TTC549 (cell line): ENCODE measurements around the gene UBE2QL1.

Experiments
- FAIRE-seq: peaks from 2 replicates; lab custom pipeline; 2012; peaks lifted over from hg19 to GRCh38; lab: Jason Lieb, UNC

UBE2QL1 gene, protein sequence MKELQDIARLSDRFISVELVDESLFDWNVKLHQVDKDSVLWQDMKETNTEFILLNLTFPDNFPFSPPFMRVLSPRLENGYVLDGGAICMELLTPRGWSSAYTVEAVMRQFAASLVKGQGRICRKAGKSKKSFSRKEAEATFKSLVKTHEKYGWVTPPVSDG

GRCh38 chr5:6448622-6449464, at the start of gene UBE2QL1:
UBE2QL1 (plus strand) TSS chr5:6448859; CDS start chr5:6448894, 35 bp downstream.
- FAIRE-seq, result no peak

- FAIRE-seq, result no peak
Observed at GRCh38 chr5:6399980-6400910, 48.4 kb upstream of the UBE2QL1 start.

DNA sequence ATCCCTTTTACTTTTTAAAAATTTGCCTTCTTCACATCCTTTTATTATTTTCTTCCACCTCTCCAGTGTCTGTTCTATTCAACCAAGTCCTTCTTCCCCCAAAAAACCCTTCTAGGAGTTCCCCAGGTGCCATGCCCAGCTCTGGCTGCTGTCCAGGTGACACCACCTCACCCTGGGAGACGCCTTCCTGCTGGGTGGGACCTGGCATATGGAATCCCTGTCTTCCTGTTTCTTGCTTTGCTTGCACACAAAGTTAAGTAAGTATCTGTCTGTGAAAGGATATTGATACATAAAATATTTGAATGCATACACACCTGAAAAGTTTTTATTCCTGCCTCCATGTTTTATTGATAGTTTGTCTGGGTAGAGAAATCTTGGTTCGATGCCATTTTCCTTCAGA, 47.2 kb upstream of the UBE2QL1 start:
- FAIRE-seq, result no peak

GRCh38 chr5:6402939-6403338, 45.7 kb upstream of the UBE2QL1 start:
- FAIRE-seq, result no peak

GRCh38 chr5:6403416-6403815, 45.2 kb upstream of the UBE2QL1 start:
- FAIRE-seq, result no peak

- no peak for FAIRE-seq
Observed at GRCh38 chr5:6404129-6404528, 44.5 kb upstream of the UBE2QL1 start.

DNA sequence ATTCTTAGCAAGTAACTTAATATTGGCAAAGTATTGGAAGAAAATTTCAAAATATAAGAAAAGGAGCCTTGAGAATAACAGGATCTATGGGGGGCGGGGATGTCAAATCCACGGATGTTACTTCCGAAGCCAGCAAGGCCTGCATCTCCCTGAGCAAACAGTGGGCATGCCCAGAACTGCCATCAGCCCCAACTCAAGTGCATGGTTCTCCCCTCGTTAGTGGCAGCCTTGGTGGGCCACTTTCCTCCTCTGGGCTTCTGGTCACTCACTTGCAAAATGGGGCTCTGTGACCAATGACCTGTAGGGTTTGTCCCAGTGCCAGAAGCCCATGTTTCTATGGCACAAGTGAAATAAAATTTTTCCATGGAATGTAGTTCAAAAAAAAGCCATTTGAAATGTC, 43.1 kb upstream of the UBE2QL1 start:
- no peak for FAIRE-seq

DNA sequence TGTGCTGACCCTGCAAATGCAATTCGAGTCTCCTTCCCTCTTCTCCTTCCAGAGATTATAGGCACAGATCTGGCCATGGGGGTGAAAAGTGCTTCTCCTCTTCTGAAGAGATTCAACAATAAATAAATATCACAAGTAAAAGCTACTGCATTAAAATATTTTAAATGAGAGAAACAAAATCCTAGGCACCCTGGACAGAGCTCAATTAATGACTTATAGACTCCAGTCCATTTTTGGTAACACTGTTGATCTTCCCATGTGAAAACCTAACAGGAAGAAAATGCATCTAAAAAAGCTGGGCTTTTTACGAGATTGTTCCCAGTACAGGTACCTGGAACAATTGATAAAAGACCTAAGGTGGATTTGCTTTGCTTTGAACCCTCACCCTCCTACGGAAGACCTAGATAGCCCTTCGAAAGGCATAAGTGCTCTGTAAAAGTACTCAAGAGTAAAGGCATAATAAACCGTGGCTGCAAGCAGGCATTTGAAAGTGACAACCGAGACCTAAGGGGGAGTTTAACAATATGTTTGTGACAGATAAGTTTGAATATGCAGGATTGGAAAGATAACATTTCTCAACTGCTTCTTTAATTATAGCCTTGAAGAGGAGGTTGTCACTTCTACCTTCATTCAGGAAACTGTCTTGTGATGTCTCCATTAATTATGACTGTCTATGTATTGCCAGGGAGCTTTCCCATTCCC, 41.0 kb upstream of the UBE2QL1 start:
- no peak for FAIRE-seq

GRCh38 chr5:6408260-6408596, 40.4 kb upstream of the UBE2QL1 start:
- FAIRE-seq, result no peak

DNA sequence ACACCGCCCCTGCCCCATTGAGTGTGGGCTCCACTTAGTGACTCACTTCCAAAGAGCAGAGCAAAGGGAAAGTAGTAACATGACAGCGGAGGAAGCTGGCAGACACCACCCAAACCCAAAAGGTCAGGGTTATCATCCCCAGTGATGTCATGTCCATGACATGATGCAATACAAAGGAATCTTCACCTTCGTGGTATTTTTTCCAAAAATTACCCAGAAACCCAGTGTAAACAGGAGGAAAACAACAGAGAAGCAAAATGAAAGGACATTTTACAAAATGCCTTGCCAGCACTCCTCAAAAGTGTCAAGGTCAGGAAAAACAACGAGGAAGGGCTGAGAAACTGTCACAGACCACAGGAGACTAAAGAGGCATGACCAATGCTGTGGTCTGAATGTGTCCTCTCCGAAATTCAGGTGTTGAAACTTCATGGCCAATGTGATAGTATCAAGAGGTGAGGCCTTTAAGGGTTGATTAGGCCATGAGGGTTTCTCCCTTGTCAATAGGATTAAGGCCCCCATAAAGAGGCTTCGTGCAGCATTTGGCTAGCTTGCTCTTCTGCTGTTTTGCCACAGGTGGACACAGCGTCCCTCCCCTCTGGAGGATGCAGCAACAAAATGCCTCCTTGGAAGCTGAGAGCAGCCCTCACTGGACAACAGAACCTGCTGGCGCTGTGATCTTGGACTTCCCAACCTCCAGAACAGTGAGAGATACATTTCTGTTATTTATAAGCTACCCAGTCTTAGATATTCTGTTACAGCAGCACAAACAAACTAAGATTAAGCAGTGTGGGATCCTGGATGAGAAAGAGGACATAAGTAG, 39.8 kb upstream of the UBE2QL1 start:
- no peak for FAIRE-seq

DNA sequence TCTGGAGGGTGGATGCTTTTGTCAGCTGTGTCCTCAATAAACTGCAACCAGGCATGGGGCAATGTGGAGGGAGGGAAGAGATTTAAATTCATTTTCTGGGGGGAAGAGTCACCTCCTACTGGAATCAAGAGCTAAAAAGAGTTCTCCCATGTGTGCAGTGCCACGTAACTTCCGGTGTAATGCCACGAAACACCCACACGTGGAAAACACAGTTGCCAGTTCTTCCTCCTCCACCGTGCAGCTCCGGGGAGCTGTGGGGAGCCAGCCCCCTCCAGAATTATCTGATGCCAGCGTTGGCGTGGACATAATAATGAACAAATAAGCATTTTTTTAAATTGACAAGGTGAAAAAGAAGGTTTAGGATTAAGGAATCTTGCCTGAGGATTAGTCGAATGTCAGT, 38.2 kb upstream of the UBE2QL1 start:
- no peak for FAIRE-seq

DNA sequence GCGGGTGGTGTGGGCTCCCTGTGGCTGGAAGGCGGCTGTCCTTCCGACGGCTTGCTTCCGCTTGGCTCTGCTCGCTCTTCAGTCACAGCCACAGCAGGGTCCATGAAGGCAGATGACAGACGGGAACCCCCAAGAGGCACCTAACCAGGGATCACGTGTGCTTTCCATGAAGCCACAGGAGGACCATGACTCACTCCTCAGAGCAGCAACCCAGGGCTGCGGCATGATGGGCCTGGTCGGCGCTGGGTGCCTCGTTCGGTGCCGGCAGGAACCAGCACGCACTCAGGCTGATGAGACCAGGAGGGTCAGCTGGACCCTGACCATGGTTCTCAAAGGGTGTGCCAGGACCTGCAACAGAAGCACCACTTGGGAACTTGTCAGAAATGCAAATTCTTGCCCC, 37.5 kb upstream of the UBE2QL1 start:
- no peak for FAIRE-seq

GRCh38 chr5:6412811-6413210, 35.8 kb upstream of the UBE2QL1 start:
- FAIRE-seq, result no peak

GRCh38 chr5:6417657-6418056, 31.0 kb upstream of the UBE2QL1 start:
- no peak for FAIRE-seq

- no peak for FAIRE-seq
Observed at GRCh38 chr5:6418679-6419276, 29.9 kb upstream of the UBE2QL1 start.

- no peak for FAIRE-seq
Observed at GRCh38 chr5:6419340-6419852, 29.3 kb upstream of the UBE2QL1 start.

DNA sequence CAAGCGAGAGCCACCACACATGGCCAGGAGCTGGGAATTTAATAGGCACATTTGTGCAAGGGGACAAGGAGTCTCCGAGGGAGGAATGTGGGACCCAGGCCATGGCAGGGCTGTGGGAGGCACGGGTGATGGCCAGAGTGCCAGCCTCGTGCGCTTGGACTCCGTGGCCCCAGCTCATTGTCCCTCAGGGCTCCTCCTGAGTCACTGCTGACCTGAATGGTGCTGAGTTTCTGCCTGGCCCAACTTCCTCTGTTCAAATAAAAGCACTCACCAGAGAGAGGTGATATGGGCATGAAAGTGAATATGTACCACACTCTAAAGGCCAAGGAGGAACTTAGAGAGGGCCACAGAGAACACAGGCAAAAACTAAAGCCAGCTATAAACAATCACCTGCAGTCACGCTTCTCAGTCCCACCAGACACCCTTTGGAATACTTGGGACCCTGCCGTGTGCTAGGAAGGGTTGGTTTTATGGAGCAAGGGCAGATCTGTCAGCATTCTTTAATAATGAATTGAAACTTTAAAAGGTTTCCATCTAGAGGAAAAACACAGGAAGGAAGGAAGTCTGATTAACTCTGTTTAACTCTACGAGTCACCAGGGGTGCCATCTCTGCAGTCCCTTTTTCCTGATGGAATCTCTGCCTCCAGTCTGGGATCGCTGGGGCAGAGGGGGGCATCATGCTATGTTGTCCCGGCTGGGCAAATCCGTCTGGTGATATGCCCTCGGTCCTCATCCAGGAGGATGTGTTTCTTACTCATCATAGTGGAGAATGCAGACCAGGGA, 25.1 kb upstream of the UBE2QL1 start:
- FAIRE-seq, result no peak

GRCh38 chr5:6424110-6424659, 24.5 kb upstream of the UBE2QL1 start:
- no peak for FAIRE-seq

GRCh38 chr5:6424700-6425099, 24.0 kb upstream of the UBE2QL1 start:
- no peak for FAIRE-seq

DNA sequence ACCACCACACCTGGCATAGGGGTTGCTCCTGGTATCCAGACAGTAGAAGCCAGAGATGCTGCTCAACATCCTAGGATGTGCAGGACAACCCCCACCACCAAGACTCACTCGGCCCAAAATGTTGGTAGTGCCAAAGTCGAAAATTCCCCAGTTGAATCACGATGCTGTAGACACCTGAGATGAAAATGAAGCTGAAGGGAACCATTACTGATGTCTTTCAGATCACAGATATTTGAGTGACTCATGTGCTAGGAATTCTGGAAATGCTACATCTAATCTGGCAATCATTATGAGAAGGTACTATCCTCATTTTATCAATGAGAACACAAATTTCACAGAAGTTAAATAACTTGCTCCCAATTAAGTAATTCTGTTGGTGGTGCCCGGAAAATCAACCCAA, 21.0 kb upstream of the UBE2QL1 start:
- no peak for FAIRE-seq
